ENCODE results near the gene PPP2R3A. TPM values are rescaled to one million over a fixed set of nuclear protein-coding genes. Genes with fewer than 3 reads are reported as not detected.

PPP2R3A gene
- total and polyA plus RNA-seq, 2 of the 13 experiments (the other 11 are each of a cell fraction or from before 2014, with no cell fraction given), result 0.07 to 0.12 TPM

GRCh38 chr3:135922903-135923250 lies 42.7 kb upstream of the PPP2R3A start:
- H3K36me3 ChIP-seq (replicated peaks in 1 of 2; ENCODE audit: control insufficient read depth in 1 of 2, insufficient read depth in 2 of 2, low read length in 2 of 2), result no peaks in the 10 kb centered on the region
- no peaks in the 10 kb centered on the region; a peak in 1 of 5 replicates for H3K27me3 ChIP-seq (ENCODE audit: control insufficient read depth in 1 of 2, insufficient read depth in 2 of 2, low read length in 2 of 2)
- no peaks in the 10 kb centered on the region for H3K4me1 ChIP-seq (ENCODE audit: insufficient read depth, low read length)
- ChIA-PET CTCF (ENCODE audit: low intra/inter-chr PET ratio, low total read pairs) (no interaction called here), POLR2A (no interaction called here)
- no peak for FAIRE-seq
- no peaks in the 10 kb centered on the region for H3K79me2 ChIP-seq (ENCODE audit: insufficient read depth, low read length)
- H4K20me1 ChIP-seq (ENCODE audit: insufficient read depth, low read length), result no peaks in the 10 kb centered on the region
- no peak overlapping the region for H3K4me3 ChIP-seq (replicated peaks in 1 of 3; ENCODE audit: insufficient read depth in 1 of 3, low read depth in 2 of 3, low read length in 3 of 3)
- H3K27ac ChIP-seq (ENCODE audit: extremely low read length, insufficient read depth, low read length), result no peak overlapping the region
- H2AFZ ChIP-seq (ENCODE audit: low read length), result no peak overlapping the region
- no peak for ATAC-seq
- 29% methylated on average over 3 of the region's 3 CpGs for WGBS (ENCODE audit: low lambda C conversion rate)
- H3K9ac ChIP-seq (ENCODE audit: insufficient read depth, low read depth, low read length), result no peak overlapping the region
- in situ Hi-C loops (cut with HindIII; ENCODE audit: extremely low pct_ligation_motif_present, low pct_unique_long_range_greater_than_20kb) (no loop called here), intact Hi-C loops (cut with micrococcal nuclease; ENCODE audit: unreplicated experiment) (no loop called here)
- H3K9me3 ChIP-seq (ENCODE audit: low read length), result no peaks in the 10 kb centered on the region
- BruUV-seq (replicated peaks), result no TSS peak
- no peak for DNase-seq (ENCODE audit: low spot score)
- TF ChIP-seq TIGD3 (CRISPR knock-in tag; IDR thresholded peaks at IDR 0.05; ENCODE audit: borderline replicate concordance) (no peak), ISL2 (CRISPR knock-in tag; IDR thresholded peaks at IDR 0.05) (no peak), ZNF691 (CRISPR knock-in tag; IDR thresholded peaks at IDR 0.05; ENCODE audit: borderline replicate concordance, low read depth) (no peak), ZNF251 (CRISPR knock-in tag; IDR thresholded peaks at IDR 0.05) (no peak), TRIM22 (IDR thresholded peaks at IDR 0.05) (no peak)
- H3K4me2 ChIP-seq (ENCODE audit: low read depth, low read length), result no peak overlapping the region

GRCh38 chr3:135924506-135924905 lies 41.0 kb upstream of the PPP2R3A start:
- no peak overlapping the region for H3K4me2 ChIP-seq (ENCODE audit: low read depth, low read length)
- no CpG with 5 or more reads among the region's 1 CpG for WGBS (ENCODE audit: low lambda C conversion rate)
- H2AFZ ChIP-seq (ENCODE audit: low read length), result no peak overlapping the region
- POLR2A ChIA-PET, result no interaction called here
- no peak overlapping the region for H3K4me3 ChIP-seq (replicated peaks in 1 of 3; ENCODE audit: insufficient read depth in 1 of 3, low read depth in 2 of 3, low read length in 3 of 3)
- H4K20me1 ChIP-seq (ENCODE audit: insufficient read depth, low read length), result no peaks in the 10 kb centered on the region
- no peak overlapping the region for H3K27ac ChIP-seq (ENCODE audit: extremely low read length, insufficient read depth, low read length)
- no peaks in the 10 kb centered on the region for H3K4me1 ChIP-seq (ENCODE audit: insufficient read depth, low read length)
- TF ChIP-seq NFATC3 (CRISPR knock-in tag; IDR thresholded peaks at IDR 0.05) (no peak), NCOR1 (IDR thresholded peaks at IDR 0.05; ENCODE audit: borderline replicate concordance, low read length) (no peak), ZNF883 (CRISPR knock-in tag; IDR thresholded peaks at IDR 0.05; ENCODE audit: not compliant biosample characterization) (no peak), TERF1 (CRISPR knock-in tag; IDR thresholded peaks at IDR 0.05) (no peak), KDM2A (CRISPR knock-in tag; IDR thresholded peaks at IDR 0.05; ENCODE audit: borderline replicate concordance, low read depth) (no peak), HNF1B (CRISPR knock-in tag; IDR thresholded peaks at IDR 0.05) (no peak)
- in situ Hi-C loops (cut with HindIII; ENCODE audit: extremely low pct_ligation_motif_present, low pct_unique_long_range_greater_than_20kb) (no loop called here), intact Hi-C loops (cut with micrococcal nuclease; ENCODE audit: unreplicated experiment) (no loop called here)
- no peak for FAIRE-seq
- DNase-seq (ENCODE audit: low spot score), result no peak
- H3K9me3 ChIP-seq (ENCODE audit: low read length), result no peaks in the 10 kb centered on the region
- H3K9ac ChIP-seq (ENCODE audit: insufficient read depth, low read depth, low read length), result no peak overlapping the region
- no TSS peak for BruUV-seq (replicated peaks)
- no peaks in the 10 kb centered on the region; a peak in 1 of 5 replicates for H3K27me3 ChIP-seq (ENCODE audit: control insufficient read depth in 1 of 2, insufficient read depth in 2 of 2, low read length in 2 of 2)
- no peaks in the 10 kb centered on the region for H3K36me3 ChIP-seq (replicated peaks in 1 of 2; ENCODE audit: control insufficient read depth in 1 of 2, insufficient read depth in 2 of 2, low read length in 2 of 2)
- CTCF ChIA-PET (ENCODE audit: low intra/inter-chr PET ratio, low total read pairs), result no interaction called here
- no peak for ATAC-seq
- no peaks in the 10 kb centered on the region for H3K79me2 ChIP-seq (ENCODE audit: insufficient read depth, low read length)

Measured in HepG2 (cell line).